Lower leg skin (tissue), 4 donors: ENCODE measurements around the gene LY6G6D. TPM values are rescaled to one million over a fixed set of nuclear protein-coding genes. Genes with fewer than 3 reads are reported as not detected.

Source experiments
- DNase-seq, 2 donors: peaks; one replicate each; pipeline ENCODE4 v3.0.0-alpha.2; 2019; ENCODE audit warnings: low spot score in 2 of 2
- H3K4me3 ChIP-seq: fragments of 200-600 bp; sonication (generic); 2 replicates; pipeline ENCODE4 v1.5.1; 2017; ENCODE audit warnings: mild to moderate bottlenecking, low read depth; ENCODE audit not compliant: poor library complexity, severe bottlenecking
- POLR2A ChIP-seq, 2 donors: fragments of 450-650 bp; IDR thresholded peaks; one replicate each; pipeline ENCODE4 v1.6.1; 2016 to 2017; ENCODE audit warnings: antibody characterized with exemption in 2 of 2, mild to moderate bottlenecking in 1 of 2, moderate library complexity in 1 of 2
- WGBS, 2 donors: methylation state at CpG; one replicate each; pipeline ENCODE4 v1.1.5; 2018; 5-methylcytosine and 5-hydroxymethylcytosine counted together
- intact Hi-C: fragments of 100-400 bp; cut with DNase I; formaldehyde crosslinking; loops from one replicate; pipeline ENCODE4 v1.15.0; 2023; ENCODE audit warnings: low total_unique reads
- total RNA-seq, 4 donors: library from RNA; depleted of rRNA; stranded (reverse); fragments of >200 nt; gene quantifications; one replicate each; pipeline ENCODE4 v1.1.0, GENCODE V29; 2016
- TF ChIP-seq, protein P1 (sequence below), 3 donors: fragments of 450-650 bp; IDR thresholded peaks; one replicate each; pipeline ENCODE4 v1.5.1; 2016; ENCODE audit warnings: antibody characterized with exemption in 3 of 3, mild to moderate bottlenecking in 3 of 3, moderate library complexity in 2 of 3

Gene LY6G6D
- total RNA-seq, 4 donors from 2014 or later, result 9.5 TPM; not detected in 3

DNA sequence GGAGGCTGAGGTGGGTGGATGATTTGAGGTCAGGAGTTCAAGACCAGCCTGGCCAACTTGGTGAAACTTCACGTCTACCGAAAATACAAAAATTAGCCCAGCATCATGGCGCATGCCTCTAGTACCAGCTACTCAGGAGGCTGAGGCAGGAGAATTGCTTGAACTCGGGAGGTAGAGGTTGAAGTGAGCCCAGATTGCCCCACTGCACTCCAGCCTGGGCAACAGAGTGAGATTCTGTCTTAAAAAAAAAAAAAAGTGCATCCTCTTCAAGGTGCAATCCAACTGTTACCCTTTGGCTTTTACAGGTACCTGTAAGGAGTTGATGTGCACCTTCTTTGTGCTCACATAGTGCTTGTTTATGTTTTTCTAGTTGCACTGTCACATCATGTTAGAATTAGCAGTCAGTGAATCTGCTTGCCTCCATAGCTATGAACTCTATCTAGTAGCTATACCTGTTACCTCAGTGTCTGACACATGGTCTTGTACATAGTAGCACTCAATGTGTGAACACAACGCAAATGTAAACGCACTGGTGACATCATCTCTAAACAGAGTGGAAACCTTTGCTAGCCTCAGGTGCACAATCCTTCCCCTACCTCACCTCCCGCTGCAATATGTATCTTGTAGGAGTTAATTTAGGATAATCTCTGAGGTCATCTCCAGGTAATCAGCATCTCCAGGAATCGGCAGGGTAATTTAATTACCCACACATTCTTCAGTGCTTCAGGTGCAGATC is 34.3 kb downstream of the LY6G6D start:
- TF ChIP-seq, protein P1, sequence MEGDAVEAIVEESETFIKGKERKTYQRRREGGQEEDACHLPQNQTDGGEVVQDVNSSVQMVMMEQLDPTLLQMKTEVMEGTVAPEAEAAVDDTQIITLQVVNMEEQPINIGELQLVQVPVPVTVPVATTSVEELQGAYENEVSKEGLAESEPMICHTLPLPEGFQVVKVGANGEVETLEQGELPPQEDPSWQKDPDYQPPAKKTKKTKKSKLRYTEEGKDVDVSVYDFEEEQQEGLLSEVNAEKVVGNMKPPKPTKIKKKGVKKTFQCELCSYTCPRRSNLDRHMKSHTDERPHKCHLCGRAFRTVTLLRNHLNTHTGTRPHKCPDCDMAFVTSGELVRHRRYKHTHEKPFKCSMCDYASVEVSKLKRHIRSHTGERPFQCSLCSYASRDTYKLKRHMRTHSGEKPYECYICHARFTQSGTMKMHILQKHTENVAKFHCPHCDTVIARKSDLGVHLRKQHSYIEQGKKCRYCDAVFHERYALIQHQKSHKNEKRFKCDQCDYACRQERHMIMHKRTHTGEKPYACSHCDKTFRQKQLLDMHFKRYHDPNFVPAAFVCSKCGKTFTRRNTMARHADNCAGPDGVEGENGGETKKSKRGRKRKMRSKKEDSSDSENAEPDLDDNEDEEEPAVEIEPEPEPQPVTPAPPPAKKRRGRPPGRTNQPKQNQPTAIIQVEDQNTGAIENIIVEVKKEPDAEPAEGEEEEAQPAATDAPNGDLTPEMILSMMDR (IDR thresholded peaks at IDR 0.05), result no peak
- no peak for DNase-seq
- H3K4me3 ChIP-seq, result no peak overlapping the region
- intact Hi-C loops, result no loop called here
- WGBS, 2 donors, result 90 to 91% methylated on average over 8 of the region's 8 CpGs

DNA sequence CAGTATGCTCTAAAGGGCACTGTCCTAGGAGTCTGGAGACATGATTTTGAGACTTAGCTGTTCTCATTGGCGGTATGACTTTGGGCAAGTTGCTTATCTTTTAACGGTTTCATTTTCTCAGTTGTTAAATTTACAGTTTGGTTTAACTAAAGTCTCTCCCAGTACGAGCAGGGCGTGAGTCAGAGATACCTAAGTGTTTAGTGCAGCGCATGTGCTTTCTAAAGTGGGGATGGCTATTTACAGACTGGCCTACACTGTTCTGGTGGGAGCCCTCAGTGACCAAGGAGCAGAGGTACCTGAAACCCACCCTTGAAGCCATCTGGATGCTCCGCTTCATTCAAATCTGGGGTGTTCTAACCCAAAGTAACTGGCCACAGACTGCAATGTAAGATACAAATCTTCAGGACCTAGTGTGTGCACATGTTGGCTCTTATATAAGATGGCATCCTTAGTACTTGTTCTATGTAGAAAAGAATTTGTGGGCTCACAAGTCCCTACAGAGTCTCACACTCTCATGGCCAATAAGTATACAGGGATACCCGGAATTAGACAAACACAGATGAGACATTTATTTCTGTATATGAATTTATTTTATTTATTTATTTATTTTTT is 35.4 kb downstream of the LY6G6D start:
- TF ChIP-seq POLR2A (IDR thresholded peaks at IDR 0.05), result no peak
- TF ChIP-seq, protein P1 (IDR thresholded peaks at IDR 0.05), result no peak
- 84 to 90% methylated on average over 7 of the region's 7 CpGs for WGBS, 2 donors
- no peak overlapping the region for H3K4me3 ChIP-seq
- DNase-seq, result no peak
- intact Hi-C loops, result no loop called here

DNA sequence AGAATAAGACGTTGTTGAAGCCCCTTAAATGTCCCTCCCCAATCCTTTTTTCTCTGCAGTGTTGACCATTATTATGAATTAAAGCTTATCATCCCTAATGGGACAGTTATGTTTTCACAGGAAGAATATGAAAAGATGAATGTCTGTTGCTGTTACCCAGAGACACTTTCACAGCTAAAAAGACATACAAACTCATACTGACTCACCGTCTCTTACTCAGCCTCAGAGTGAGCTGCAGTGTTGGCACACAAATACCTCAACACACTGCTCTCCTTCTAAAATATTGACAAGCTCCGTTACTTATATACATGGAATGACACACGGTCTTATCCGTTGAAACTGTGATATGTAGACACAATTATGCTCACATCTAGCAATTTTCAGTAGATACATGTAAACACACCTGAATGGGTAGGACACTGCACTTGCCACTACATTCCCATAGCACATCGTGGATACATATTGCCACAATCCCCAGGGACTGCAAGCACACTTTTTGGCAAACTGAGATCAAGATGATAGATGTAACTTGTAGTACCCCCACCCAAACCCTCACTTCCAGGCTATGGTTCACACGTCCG is 37.7 kb downstream of the LY6G6D start:
- intact Hi-C loops, result no loop called here
- WGBS, 2 donors, result 73 to 78% methylated on average over 8 of the region's 8 CpGs
- no peak overlapping the region for H3K4me3 ChIP-seq
- no peak for DNase-seq
- TF ChIP-seq, protein P1 (IDR thresholded peaks at IDR 0.05), result no peak
- TF ChIP-seq POLR2A (IDR thresholded peaks at IDR 0.05), result no peak

DNA sequence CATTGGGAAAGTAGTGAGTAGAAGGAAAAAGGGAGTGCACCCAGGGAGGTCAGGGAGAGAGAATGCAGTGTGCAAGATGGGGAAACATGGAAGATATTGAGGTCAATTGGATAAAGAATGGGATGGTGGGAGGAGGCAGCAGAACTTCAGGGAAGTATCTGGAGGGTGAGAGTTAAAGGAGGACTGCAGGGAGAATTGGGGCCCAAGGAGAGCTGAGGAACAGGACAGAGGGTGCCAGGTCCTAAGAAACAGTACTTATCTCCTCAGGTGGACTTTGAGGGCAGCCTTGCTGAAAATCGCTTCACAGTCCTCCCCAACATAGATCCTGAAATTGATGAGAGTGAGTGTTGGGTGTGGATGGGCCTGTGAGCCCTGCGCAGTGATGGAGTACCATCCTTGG is 43.1 kb downstream of the LY6G6D start:
- H3K4me3 ChIP-seq, result no peak overlapping the region
- 92 to 96% methylated on average over 2 of the region's 2 CpGs for WGBS, 2 donors
- TF ChIP-seq, protein P1 (IDR thresholded peaks at IDR 0.05), result no peak
- TF ChIP-seq POLR2A (IDR thresholded peaks at IDR 0.05), result no peak
- intact Hi-C loops, result no loop called here
- DNase-seq, result no peak

DNA sequence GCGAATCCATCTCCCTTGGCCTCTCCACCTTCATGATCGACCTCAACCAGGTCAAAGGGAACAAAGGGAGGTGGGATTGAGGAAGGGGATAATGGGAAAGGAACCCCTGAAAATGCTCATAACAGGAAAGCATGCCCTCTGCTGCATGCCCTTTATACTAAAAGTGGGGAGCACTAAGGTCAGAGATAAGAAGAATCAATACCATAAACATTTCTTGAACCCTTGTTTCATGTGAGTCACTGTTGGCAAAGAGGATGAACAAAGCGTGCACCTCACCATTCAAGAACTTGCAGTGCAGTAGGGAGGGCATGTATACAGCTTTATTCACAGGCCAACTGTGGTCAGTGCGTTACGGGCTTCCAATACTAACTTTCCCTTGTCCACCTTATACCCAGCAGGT is 45.6 kb downstream of the LY6G6D start:
- TF ChIP-seq, protein P1 (IDR thresholded peaks at IDR 0.05), result no peak
- TF ChIP-seq POLR2A (IDR thresholded peaks at IDR 0.05), result no peak
- 89 to 92% methylated on average over 5 of the region's 5 CpGs for WGBS, 2 donors
- H3K4me3 ChIP-seq, result no peak overlapping the region
- no peak for DNase-seq
- intact Hi-C loops, result no loop called here
